Measurements from ENCODE around the gene PHOSPHO2. TPM values are rescaled to one million over a fixed set of nuclear protein-coding genes. Genes with fewer than 3 reads are reported as not detected.

The PHOSPHO2 gene
- total and polyA plus RNA-seq, 9 of the 15 experiments (the other 6 are each of a cell fraction or from before 2014, with no cell fraction given), result 7.8 to 19.1 (median 11.7) TPM

DNA sequence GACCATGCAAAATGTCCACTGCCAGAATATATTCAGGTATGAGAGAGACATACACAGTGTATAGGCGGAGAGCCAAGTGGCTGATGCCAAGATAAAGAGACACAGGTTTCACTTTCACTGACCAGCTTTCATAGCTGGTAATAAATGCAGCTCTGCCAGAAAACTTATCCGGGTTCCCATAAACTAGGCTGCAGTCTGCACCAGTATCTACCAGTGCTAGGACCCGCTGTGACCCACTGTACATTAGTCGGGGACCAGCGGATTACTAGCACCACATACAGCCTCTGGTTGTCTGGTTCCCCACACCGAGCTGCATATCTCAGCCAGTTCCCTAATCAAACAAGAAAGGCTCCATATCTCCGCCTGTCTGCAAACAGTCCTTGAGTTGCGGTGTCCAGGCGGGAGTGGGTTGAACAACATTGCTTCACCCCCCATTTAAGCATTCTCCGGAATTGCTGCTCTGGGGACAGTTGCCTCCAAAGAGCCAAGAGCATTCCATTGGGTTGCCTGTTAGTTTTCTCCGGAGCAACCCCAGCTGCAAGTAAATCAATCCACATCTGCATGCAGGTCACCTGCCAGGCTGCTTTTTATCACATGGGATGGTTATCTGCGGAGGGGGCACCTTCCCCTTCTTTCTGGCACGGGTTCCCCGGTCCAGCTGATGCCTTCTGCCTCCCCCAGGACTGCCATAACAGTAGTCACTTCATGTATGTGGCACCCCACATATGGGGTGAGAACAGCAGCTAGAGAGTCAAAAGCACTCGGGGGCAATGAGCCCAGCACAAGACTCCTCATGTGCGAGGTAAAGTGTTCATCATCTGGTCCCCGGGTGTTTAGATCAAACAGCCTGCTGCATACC, 21.3 kb downstream of the PHOSPHO2 start (continued):
- TF ChIP-seq, protein P1, sequence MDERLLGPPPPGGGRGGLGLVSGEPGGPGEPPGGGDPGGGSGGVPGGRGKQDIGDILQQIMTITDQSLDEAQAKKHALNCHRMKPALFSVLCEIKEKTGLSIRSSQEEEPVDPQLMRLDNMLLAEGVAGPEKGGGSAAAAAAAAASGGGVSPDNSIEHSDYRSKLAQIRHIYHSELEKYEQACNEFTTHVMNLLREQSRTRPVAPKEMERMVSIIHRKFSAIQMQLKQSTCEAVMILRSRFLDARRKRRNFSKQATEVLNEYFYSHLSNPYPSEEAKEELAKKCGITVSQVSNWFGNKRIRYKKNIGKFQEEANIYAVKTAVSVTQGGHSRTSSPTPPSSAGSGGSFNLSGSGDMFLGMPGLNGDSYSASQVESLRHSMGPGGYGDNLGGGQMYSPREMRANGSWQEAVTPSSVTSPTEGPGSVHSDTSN (CRISPR knock-in tag; IDR thresholded peaks at IDR 0.05; ENCODE audit: low read depth), result no peak
- TF ChIP-seq, protein P1 (tag; conservative IDR thresholded peaks at IDR 0.05; ENCODE audit: low read depth), result no peak
- TF ChIP-seq ZNF311 (CRISPR knock-in tag; IDR thresholded peaks at IDR 0.05), result no peak
- TF ChIP-seq EHMT2 (IDR thresholded peaks at IDR 0.05), result no peak
- TF ChIP-seq CEBPG (CRISPR knock-in tag; IDR thresholded peaks at IDR 0.05), result 0 out of 2 replicates have a peak, but pooled peaks have one; percentile 56
- peak; percentile 39 to 59; a peak in 2 of 4 replicates for TF ChIP-seq CEBPG (tag; conservative IDR thresholded peaks at IDR 0.05 in 1 of 2, IDR thresholded peaks at IDR 0.05 in 1 of 2)
- TF ChIP-seq, protein P2, sequence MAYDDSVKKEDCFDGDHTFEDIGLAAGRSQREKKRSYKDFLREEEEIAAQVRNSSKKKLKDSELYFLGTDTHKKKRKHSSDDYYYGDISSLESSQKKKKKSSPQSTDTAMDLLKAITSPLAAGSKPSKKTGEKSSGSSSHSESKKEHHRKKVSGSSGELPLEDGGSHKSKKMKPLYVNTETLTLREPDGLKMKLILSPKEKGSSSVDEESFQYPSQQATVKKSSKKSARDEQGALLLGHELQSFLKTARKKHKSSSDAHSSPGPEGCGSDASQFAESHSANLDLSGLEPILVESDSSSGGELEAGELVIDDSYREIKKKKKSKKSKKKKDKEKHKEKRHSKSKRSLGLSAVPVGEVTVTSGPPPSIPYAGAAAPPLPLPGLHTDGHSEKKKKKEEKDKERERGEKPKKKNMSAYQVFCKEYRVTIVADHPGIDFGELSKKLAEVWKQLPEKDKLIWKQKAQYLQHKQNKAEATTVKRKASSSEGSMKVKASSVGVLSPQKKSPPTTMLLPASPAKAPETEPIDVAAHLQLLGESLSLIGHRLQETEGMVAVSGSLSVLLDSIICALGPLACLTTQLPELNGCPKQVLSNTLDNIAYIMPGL (CRISPR knock-in tag; IDR thresholded peaks at IDR 0.05), result no peak
- TF ChIP-seq, protein P3, sequence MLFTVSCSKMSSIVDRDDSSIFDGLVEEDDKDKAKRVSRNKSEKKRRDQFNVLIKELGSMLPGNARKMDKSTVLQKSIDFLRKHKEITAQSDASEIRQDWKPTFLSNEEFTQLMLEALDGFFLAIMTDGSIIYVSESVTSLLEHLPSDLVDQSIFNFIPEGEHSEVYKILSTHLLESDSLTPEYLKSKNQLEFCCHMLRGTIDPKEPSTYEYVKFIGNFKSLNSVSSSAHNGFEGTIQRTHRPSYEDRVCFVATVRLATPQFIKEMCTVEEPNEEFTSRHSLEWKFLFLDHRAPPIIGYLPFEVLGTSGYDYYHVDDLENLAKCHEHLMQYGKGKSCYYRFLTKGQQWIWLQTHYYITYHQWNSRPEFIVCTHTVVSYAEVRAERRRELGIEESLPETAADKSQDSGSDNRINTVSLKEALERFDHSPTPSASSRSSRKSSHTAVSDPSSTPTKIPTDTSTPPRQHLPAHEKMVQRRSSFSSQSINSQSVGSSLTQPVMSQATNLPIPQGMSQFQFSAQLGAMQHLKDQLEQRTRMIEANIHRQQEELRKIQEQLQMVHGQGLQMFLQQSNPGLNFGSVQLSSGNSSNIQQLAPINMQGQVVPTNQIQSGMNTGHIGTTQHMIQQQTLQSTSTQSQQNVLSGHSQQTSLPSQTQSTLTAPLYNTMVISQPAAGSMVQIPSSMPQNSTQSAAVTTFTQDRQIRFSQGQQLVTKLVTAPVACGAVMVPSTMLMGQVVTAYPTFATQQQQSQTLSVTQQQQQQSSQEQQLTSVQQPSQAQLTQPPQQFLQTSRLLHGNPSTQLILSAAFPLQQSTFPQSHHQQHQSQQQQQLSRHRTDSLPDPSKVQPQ (CRISPR knock-in tag; IDR thresholded peaks at IDR 0.05; ENCODE audit: borderline replicate concordance), result no peak
- TF ChIP-seq DDX20 (tag; IDR thresholded peaks at IDR 0.05; ENCODE audit: low read depth), result no peak
- TF ChIP-seq NRF1 (conservative IDR thresholded peaks at IDR 0.05 in 1 of 2, IDR thresholded peaks at IDR 0.05 in 1 of 2), result peak in 1 of 2 experiments; percentile 4; a peak in 1 of 4 replicates
- TF ChIP-seq, protein P4, sequence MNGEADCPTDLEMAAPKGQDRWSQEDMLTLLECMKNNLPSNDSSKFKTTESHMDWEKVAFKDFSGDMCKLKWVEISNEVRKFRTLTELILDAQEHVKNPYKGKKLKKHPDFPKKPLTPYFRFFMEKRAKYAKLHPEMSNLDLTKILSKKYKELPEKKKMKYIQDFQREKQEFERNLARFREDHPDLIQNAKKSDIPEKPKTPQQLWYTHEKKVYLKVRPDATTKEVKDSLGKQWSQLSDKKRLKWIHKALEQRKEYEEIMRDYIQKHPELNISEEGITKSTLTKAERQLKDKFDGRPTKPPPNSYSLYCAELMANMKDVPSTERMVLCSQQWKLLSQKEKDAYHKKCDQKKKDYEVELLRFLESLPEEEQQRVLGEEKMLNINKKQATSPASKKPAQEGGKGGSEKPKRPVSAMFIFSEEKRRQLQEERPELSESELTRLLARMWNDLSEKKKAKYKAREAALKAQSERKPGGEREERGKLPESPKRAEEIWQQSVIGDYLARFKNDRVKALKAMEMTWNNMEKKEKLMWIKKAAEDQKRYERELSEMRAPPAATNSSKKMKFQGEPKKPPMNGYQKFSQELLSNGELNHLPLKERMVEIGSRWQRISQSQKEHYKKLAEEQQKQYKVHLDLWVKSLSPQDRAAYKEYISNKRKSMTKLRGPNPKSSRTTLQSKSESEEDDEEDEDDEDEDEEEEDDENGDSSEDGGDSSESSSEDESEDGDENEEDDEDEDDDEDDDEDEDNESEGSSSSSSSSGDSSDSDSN (IDR thresholded peaks at IDR 0.05; ENCODE audit: borderline replicate concordance in 1 of 2, low read depth in 2 of 2, low read length in 2 of 2), result peak in 1 of 2 experiments; percentile 66; a peak in 1 of 4 replicates
- TF ChIP-seq, protein P5, sequence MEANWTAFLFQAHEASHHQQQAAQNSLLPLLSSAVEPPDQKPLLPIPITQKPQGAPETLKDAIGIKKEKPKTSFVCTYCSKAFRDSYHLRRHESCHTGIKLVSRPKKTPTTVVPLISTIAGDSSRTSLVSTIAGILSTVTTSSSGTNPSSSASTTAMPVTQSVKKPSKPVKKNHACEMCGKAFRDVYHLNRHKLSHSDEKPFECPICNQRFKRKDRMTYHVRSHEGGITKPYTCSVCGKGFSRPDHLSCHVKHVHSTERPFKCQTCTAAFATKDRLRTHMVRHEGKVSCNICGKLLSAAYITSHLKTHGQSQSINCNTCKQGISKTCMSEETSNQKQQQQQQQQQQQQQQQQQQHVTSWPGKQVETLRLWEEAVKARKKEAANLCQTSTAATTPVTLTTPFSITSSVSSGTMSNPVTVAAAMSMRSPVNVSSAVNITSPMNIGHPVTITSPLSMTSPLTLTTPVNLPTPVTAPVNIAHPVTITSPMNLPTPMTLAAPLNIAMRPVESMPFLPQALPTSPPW (CRISPR knock-in tag; IDR thresholded peaks at IDR 0.05), result peak; percentile 37; the same call in 1 of the 2 replicates
